Body of pancreas (tissue), 4 donors: ENCODE data around the gene FAM50A. TPM values are rescaled to one million over a fixed set of nuclear protein-coding genes. Genes with fewer than 3 reads are reported as not detected.

Experiments used
- ATAC-seq: fragments of 150-250 bp; one replicate; pipeline ENCODE4 v1.9.1; 2016
- DNase-seq, 4 donors: peaks; one replicate each; pipeline ENCODE4 v3.0.0-alpha.2; 2019
- H3K27ac ChIP-seq, 4 donors: fragments of 200-600 bp; sonication (generic); 1 replicate in 3 of 4; 2 replicates in 1 of 4; pipeline versions ENCODE4 v1.5.1 to v1.6.1; 2016 to 2019; ENCODE audit warnings: mild to moderate bottlenecking in 1 of 4, mixed read lengths in 1 of 4, moderate library complexity in 1 of 4
- H3K27me3 ChIP-seq, 2 donors: fragments of 200-600 bp; sonication (generic); one replicate each; pipeline ENCODE4 v1.6.0; 2016; ENCODE audit warnings: mild to moderate bottlenecking in 1 of 2
- H3K36me3 ChIP-seq, 2 donors: fragments of 200-600 bp; sonication (generic); replicated peaks in 1 of 2; 2 replicates each; pipeline ENCODE4 v1.5.1; 2016; ENCODE audit warnings: low read depth in 2 of 2; ENCODE audit not compliant: insufficient read depth in 1 of 2
- H3K4me1 ChIP-seq: fragments of 200-600 bp; sonication (generic); one replicate; pipeline ENCODE4 v1.6.0; 2016
- H3K4me3 ChIP-seq, 2 donors: fragments of 200-600 bp; sonication (generic); 1 replicate in 1 of 2; 2 replicates in 1 of 2; pipeline ENCODE4 v1.5.1; 2016 to 2019
- H3K9me3 ChIP-seq, 3 donors: fragments of 200-600 bp; sonication (generic); 1 replicate in 2 of 3; 2 replicates in 1 of 3; pipeline ENCODE4 v1.5.1; 2016
- CTCF ChIP-seq, 7 experiments: fragments of 450-650 bp in 4 of 7; fragments of 200-600 bp in 3 of 7; sonication (generic) in 3 of 7; IDR thresholded peaks; one replicate each; pipeline ENCODE4 v1.5.1; 2016 to 2019; ENCODE audit warnings: antibody characterized with exemption in 7 of 7
- POLR2A ChIP-seq, 3 donors: fragments of 450-650 bp; IDR thresholded peaks; one replicate each; pipeline ENCODE4 v1.6.1; 2016; ENCODE audit warnings: antibody characterized with exemption in 3 of 3, mild to moderate bottlenecking in 2 of 3
- WGBS, 2 donors: methylation state at CpG; one replicate each; pipeline ENCODE4 v1.1.5; 2017; 5-methylcytosine and 5-hydroxymethylcytosine counted together
- intact Hi-C: fragments of 100-400 bp; cut with DNase I; formaldehyde crosslinking; loops from one replicate; pipeline ENCODE4 v1.15.1; 2023
- total RNA-seq, 2 donors: library from RNA; depleted of rRNA; stranded (reverse); fragments of >200 nt; gene quantifications; one replicate each; pipeline ENCODE4 v1.1.0, GENCODE V29; 2016

Gene FAM50A
- total RNA-seq, 2 donors from 2014 or later, result 14.5 to 48.8 TPM

DNA sequence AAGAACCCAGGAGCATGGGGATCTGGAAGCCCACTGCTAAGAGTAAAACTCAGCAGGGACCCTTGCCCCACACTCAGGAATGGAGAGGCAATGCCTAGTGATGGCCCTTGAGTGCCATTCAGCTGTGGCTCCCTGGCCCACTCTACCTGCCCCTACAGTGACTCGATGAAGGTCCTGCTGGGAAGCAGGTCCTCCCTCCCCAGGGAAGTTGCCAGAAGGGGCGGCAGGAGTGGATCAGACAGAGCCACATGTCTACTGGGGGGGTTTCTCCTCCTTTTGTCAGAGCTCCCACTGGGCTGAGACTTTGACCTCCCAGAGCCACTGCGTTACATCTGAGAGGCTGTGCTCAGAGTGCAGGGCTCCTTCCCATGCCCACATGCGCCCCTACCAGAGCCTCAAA, 45.2 kb downstream of the FAM50A start:
- peak overlapping the region in 2 of 4 donors; percentile 96 to 97 for H3K27ac ChIP-seq
- no peak overlapping the region for H3K4me3 ChIP-seq
- intact Hi-C loops, result no loop called here
- no peaks in the 10 kb centered on the region for H3K27me3 ChIP-seq
- no peaks in the 10 kb centered on the region for H3K9me3 ChIP-seq
- H3K4me1 ChIP-seq, result peaks cover 47% of the 10 kb centered on the region
- no peak for ATAC-seq
- no peak for TF ChIP-seq CTCF (IDR thresholded peaks at IDR 0.05)
- no peak for TF ChIP-seq POLR2A (IDR thresholded peaks at IDR 0.05)
- H3K36me3 ChIP-seq, result no peaks in the 10 kb centered on the region
- no peak for DNase-seq
- WGBS, 2 donors, result 78% methylated on average over 4 of the region's 4 CpGs; no CpG with 5 or more reads in 1 of the 2 donors

GRCh38 chrX:154490021-154490413, 46.1 kb downstream of the FAM50A start:
- Histone ChIP-seq H3K4me1 (peaks cover 39% of the 10 kb centered on the region), H3K27ac (peak overlapping the region; percentile 82 to 97 (median 93)), H3K36me3 (no peaks in the 10 kb centered on the region), H3K27me3 (no peaks in the 10 kb centered on the region), H3K4me3 (peak overlapping the region; percentile 2 to 17), H3K9me3 (no peaks in the 10 kb centered on the region)
- peak; percentile 25 to 36 (median 33) for DNase-seq
- peak; percentile 4 for ATAC-seq
- TF ChIP-seq CTCF (IDR thresholded peaks at IDR 0.05), result no peak
- TF ChIP-seq POLR2A (IDR thresholded peaks at IDR 0.05), result no peak
- intact Hi-C loops, result no loop called here
- 0% methylated on average over 1 to 13 of the region's 19 CpGs for WGBS, 2 donors

DNA sequence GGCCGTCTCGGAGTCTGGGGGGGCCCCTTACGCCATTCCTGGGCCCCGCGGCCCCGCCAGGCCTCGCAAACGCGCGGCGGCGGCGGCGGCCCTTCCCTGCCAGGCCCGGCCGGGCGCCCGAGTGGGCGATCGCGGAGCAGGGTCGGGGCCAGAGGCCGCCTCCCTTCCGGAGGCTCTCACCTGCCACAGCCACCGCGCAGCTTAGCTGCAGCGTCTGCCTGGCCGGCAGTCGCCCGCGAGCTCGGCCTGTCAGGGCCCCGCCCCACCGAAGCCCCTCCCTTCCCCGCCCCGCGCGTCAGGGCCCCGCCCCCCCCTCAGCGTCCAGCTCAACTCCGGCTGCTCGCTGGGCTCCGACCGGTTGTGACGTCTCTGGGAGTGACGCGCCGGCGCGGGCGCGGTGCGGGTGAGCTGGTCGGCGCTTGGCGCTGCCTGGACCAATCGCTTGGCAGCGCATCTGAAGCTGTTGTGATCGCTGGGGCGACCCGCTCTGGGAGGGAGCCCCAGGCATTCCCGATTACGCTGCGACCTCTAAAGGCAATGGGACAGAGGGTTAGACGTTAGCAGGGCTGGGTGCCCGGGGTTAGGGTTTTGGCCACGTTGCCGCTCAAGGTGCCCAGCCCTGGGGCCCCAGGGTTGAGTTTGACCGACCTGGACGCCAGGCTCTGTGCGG, 46.6 kb downstream of the FAM50A start, which contains the start of gene SLC10A3:
Gene SLC10A3, minus strand, starts transcription at position 216 of the 670 bp plus-strand sequence. CDS start 1,689 bp downstream, outside the sequence.
- H3K27ac ChIP-seq, result peak within 1 kb of the TSS; percentile 82 to 97 (median 93)
- peak; percentile 86 for ATAC-seq
- peaks cover 34% of the 10 kb centered on the region for H3K4me1 ChIP-seq
- intact Hi-C loops, result no loop called here
- DNase-seq, result peak; percentile 92 to 96 (median 94)
- H3K36me3 ChIP-seq, result no peaks in the 10 kb centered on the region
- H3K4me3 ChIP-seq, result peak within 1 kb of the TSS; percentile 2 to 17
- no peaks in the 10 kb centered on the region for H3K9me3 ChIP-seq
- 0% methylated on average over 3 of the region's 71 CpGs; no CpG with 5 or more reads in 1 of the 2 donors for WGBS, 2 donors
- TF ChIP-seq POLR2A (IDR thresholded peaks at IDR 0.05) (peak; percentile 91 to 93 (median 91)), CTCF (IDR thresholded peaks at IDR 0.05) (peak in 1 of 7 experiments; percentile 5)
- no peaks in the 10 kb centered on the region for H3K27me3 ChIP-seq

DNA sequence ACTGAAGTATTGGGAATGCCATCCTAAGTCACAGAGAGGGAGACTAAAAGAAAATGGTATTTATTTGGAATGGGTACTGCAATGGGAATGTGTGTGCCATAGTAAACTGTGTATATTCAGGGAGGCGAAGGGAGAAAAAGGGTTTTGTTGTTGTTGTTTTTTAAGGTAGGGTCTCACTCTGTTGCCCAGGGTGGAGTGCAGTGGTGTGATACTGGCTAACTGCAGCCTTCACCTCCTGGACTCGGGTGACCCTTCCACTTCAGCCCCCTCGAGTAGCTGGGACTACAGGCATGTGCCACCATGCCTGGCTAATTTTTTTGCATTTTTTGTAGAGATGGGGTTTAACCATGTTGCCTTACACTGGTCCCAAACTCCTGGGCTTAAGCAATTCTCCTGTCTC, 50.8 kb downstream of the FAM50A start:
- no peak overlapping the region for H3K4me3 ChIP-seq
- no peaks in the 10 kb centered on the region for H3K27me3 ChIP-seq
- peaks cover 1% of the 10 kb centered on the region for H3K4me1 ChIP-seq
- H3K9me3 ChIP-seq, result no peaks in the 10 kb centered on the region
- TF ChIP-seq POLR2A (IDR thresholded peaks at IDR 0.05) (no peak), CTCF (IDR thresholded peaks at IDR 0.05) (no peak)
- ATAC-seq (no peak), DNase-seq (no peak)
- H3K36me3 ChIP-seq, result no peaks in the 10 kb centered on the region
- WGBS, 2 donors, result 56 to 73% methylated on average over 3 of the region's 3 CpGs
- H3K27ac ChIP-seq, result no peak overlapping the region
- intact Hi-C loops, result no loop called here
